ENCODE data around the gene ADGRF5. TPM values are rescaled to one million over a fixed set of nuclear protein-coding genes. Genes with fewer than 3 reads are reported as not detected.

ADGRF5 gene
- total RNA-seq, 8 experiments from 2014 or later, result 0.38 to 3.0 TPM; not detected in 6

- Histone ChIP-seq H3K4me3 (no peak overlapping the region), H3K4me1 (replicated peaks in 1 of 2) (no peaks in the 10 kb centered on the region), H3K27ac (no peak overlapping the region)
- peak in 2 of 8 experiments; percentile 62 to 63 for ATAC-seq (replicated peaks in 6 of 8)
- in situ Hi-C loops (cut with MboI; ENCODE audit: low pct_unique_long_range_greater_than_20kb in 2 of 9, low sequenced_read_pairs in 9 of 9, unreplicated experiment in 9 of 9), result no loop called here
Observed at GRCh38 chr6:46896871-46897270, 24.9 kb downstream of the ADGRF5 start.

GRCh38 chr6:46895930-46896329 lies 25.8 kb downstream of the ADGRF5 start:
- no peak for ATAC-seq (replicated peaks in 6 of 8)

GRCh38 chr6:46894433-46894832 lies 27.3 kb downstream of the ADGRF5 start:
- H3K4me3 ChIP-seq, result no peak overlapping the region
- no peak for ATAC-seq (replicated peaks in 6 of 8)
- H3K4me1 ChIP-seq (replicated peaks in 1 of 2), result no peaks in the 10 kb centered on the region
- H3K27ac ChIP-seq, result no peak overlapping the region
- in situ Hi-C loops (cut with MboI; ENCODE audit: low pct_unique_long_range_greater_than_20kb in 2 of 9, low sequenced_read_pairs in 9 of 9, unreplicated experiment in 9 of 9), result no loop called here

More at GRCh38 chr6:46895930-46896329, 25.8 kb downstream of the ADGRF5 start:
- Histone ChIP-seq H3K4me1 (replicated peaks in 1 of 2) (no peaks in the 10 kb centered on the region), H3K4me3 (no peak overlapping the region), H3K27ac (no peak overlapping the region)
- 19 to 100% (median 82%) methylated on average over 1 to 6 of the region's 7 CpGs; no CpG with 5 or more reads in 1 of the 10 experiments for WGBS, 10 experiments
- in situ Hi-C loops (cut with MboI; ENCODE audit: low pct_unique_long_range_greater_than_20kb in 2 of 9, low sequenced_read_pairs in 9 of 9, unreplicated experiment in 9 of 9), result no loop called here

GRCh38 chr6:46893648-46894047 lies 28.1 kb downstream of the ADGRF5 start:
- ATAC-seq (replicated peaks in 6 of 8), result no peak
- no peaks in the 10 kb centered on the region for H3K4me1 ChIP-seq (replicated peaks in 1 of 2)
- no peak overlapping the region for H3K27ac ChIP-seq
- WGBS, 10 experiments, result 0 to 100% (median 20%) methylated on average over 1 of the region's 1 CpG; no CpG with 5 or more reads in 5 of the 10 experiments
- no peak overlapping the region for H3K4me3 ChIP-seq
- in situ Hi-C loops (cut with MboI; ENCODE audit: low pct_unique_long_range_greater_than_20kb in 2 of 9, low sequenced_read_pairs in 9 of 9, unreplicated experiment in 9 of 9), result no loop called here

GRCh38 chr6:46891252-46891795 lies 30.4 kb downstream of the ADGRF5 start:
- Histone ChIP-seq H3K4me3 (no peak overlapping the region), H3K4me1 (replicated peaks in 1 of 2) (no peaks in the 10 kb centered on the region), H3K27ac (no peak overlapping the region)
- in situ Hi-C loops (cut with MboI; ENCODE audit: low pct_unique_long_range_greater_than_20kb in 2 of 9, low sequenced_read_pairs in 9 of 9, unreplicated experiment in 9 of 9), result no loop called here
- 0 to 94% (median 53%) methylated on average over 1 to 4 of the region's 4 CpGs for WGBS, 10 experiments
- ATAC-seq (replicated peaks in 6 of 8), result peak in 1 of 8 experiments; percentile 65

- Histone ChIP-seq H3K27ac (no peak overlapping the region), H3K4me3 (no peak overlapping the region), H3K4me1 (replicated peaks in 1 of 2) (no peaks in the 10 kb centered on the region)
- in situ Hi-C loops (cut with MboI; ENCODE audit: low pct_unique_long_range_greater_than_20kb in 2 of 9, low sequenced_read_pairs in 9 of 9, unreplicated experiment in 9 of 9), result no loop called here
- peak in 3 of 8 experiments; percentile 70 to 95 (median 77) for ATAC-seq (replicated peaks in 6 of 8)
- WGBS, 10 experiments, result 0 to 93% (median 83%) methylated on average over 1 to 4 of the region's 4 CpGs
Observed at GRCh38 chr6:46888578-46888977, 33.2 kb downstream of the ADGRF5 start.

- WGBS, 10 experiments, result 0 to 100% (median 44%) methylated on average over 1 to 3 of the region's 3 CpGs
- H3K27ac ChIP-seq, result no peak overlapping the region
Observed at GRCh38 chr6:46888031-46888430, 33.7 kb downstream of the ADGRF5 start.

GRCh38 chr6:46882645-46883044 lies 39.1 kb downstream of the ADGRF5 start:
- no peaks in the 10 kb centered on the region for H3K4me1 ChIP-seq (replicated peaks in 1 of 2)
- H3K4me3 ChIP-seq, result no peak overlapping the region
- WGBS, 10 experiments, result 0 to 92% (median 0%) methylated on average over 1 to 2 of the region's 2 CpGs; no CpG with 5 or more reads in 3 of the 10 experiments
- in situ Hi-C loops (cut with MboI; ENCODE audit: low pct_unique_long_range_greater_than_20kb in 2 of 9, low sequenced_read_pairs in 9 of 9, unreplicated experiment in 9 of 9), result no loop called here
- H3K27ac ChIP-seq, result no peak overlapping the region
- ATAC-seq (replicated peaks in 6 of 8), result no peak

More at GRCh38 chr6:46888031-46888430, 33.7 kb downstream of the ADGRF5 start:
- Histone ChIP-seq H3K4me1 (replicated peaks in 1 of 2) (no peaks in the 10 kb centered on the region), H3K4me3 (no peak overlapping the region)
- peak in 2 of 8 experiments; percentile 20 to 61 for ATAC-seq (replicated peaks in 6 of 8)
- in situ Hi-C loops (cut with MboI; ENCODE audit: low pct_unique_long_range_greater_than_20kb in 2 of 9, low sequenced_read_pairs in 9 of 9, unreplicated experiment in 9 of 9), result no loop called here

GRCh38 chr6:46879003-46879402 lies 42.7 kb downstream of the ADGRF5 start:
- WGBS, 10 experiments, result 42 to 100% (median 70%) methylated on average over 3 to 5 of the region's 5 CpGs; no CpG with 5 or more reads in 1 of the 10 experiments
- ATAC-seq (replicated peaks in 6 of 8), result no peak
- Histone ChIP-seq H3K27ac (no peak overlapping the region), H3K4me3 (no peak overlapping the region), H3K4me1 (replicated peaks in 1 of 2) (no peaks in the 10 kb centered on the region)
- in situ Hi-C loops (cut with MboI; ENCODE audit: low pct_unique_long_range_greater_than_20kb in 2 of 9, low sequenced_read_pairs in 9 of 9, unreplicated experiment in 9 of 9), result no loop called here

- in situ Hi-C loops (cut with MboI; ENCODE audit: low pct_unique_long_range_greater_than_20kb in 2 of 9, low sequenced_read_pairs in 9 of 9, unreplicated experiment in 9 of 9), result no loop called here
- ATAC-seq (replicated peaks in 6 of 8), result no peak
- no peak overlapping the region for H3K27ac ChIP-seq
- no peaks in the 10 kb centered on the region for H3K4me1 ChIP-seq (replicated peaks in 1 of 2)
- 0 to 100% (median 56%) methylated on average over 1 to 4 of the region's 4 CpGs; no CpG with 5 or more reads in 4 of the 10 experiments for WGBS, 10 experiments
- no peak overlapping the region for H3K4me3 ChIP-seq
Observed at GRCh38 chr6:46876126-46876525, 45.6 kb downstream of the ADGRF5 start.

GRCh38 chr6:46867411-46867810 lies 54.3 kb downstream of the ADGRF5 start:
- in situ Hi-C loops (cut with MboI; ENCODE audit: low pct_unique_long_range_greater_than_20kb in 2 of 9, low sequenced_read_pairs in 9 of 9, unreplicated experiment in 9 of 9), result no loop called here
- Histone ChIP-seq H3K4me1 (replicated peaks in 1 of 2) (no peaks in the 10 kb centered on the region), H3K4me3 (no peak overlapping the region), H3K27ac (no peak overlapping the region)
- no peak for ATAC-seq (replicated peaks in 6 of 8)
- 0 to 80% (median 65%) methylated on average over 1 to 5 of the region's 5 CpGs; no CpG with 5 or more reads in 2 of the 10 experiments for WGBS, 10 experiments

- in situ Hi-C loops (cut with MboI; ENCODE audit: low pct_unique_long_range_greater_than_20kb in 2 of 9, low sequenced_read_pairs in 9 of 9, unreplicated experiment in 9 of 9), result no loop called here
- Histone ChIP-seq H3K4me3 (no peak overlapping the region), H3K27ac (no peak overlapping the region), H3K4me1 (replicated peaks in 1 of 2) (no peaks in the 10 kb centered on the region)
- no peak for ATAC-seq (replicated peaks in 6 of 8)
- WGBS, 10 experiments, result 14 to 100% (median 73%) methylated on average over 1 to 2 of the region's 2 CpGs
Observed at GRCh38 chr6:46865221-46865620, 56.5 kb downstream of the ADGRF5 start.

- no peak for ATAC-seq (replicated peaks in 6 of 8)
- in situ Hi-C loops (cut with MboI; ENCODE audit: low pct_unique_long_range_greater_than_20kb in 2 of 9, low sequenced_read_pairs in 9 of 9, unreplicated experiment in 9 of 9), result no loop called here
- Histone ChIP-seq H3K4me1 (replicated peaks in 1 of 2) (no peaks in the 10 kb centered on the region), H3K4me3 (no peak overlapping the region), H3K27ac (no peak overlapping the region)
- 10 to 94% (median 61%) methylated on average over 1 to 3 of the region's 3 CpGs; no CpG with 5 or more reads in 1 of the 10 experiments for WGBS, 10 experiments
Observed at GRCh38 chr6:46863791-46864190, 57.9 kb downstream of the ADGRF5 start.

GRCh38 chr6:46862381-46862780 lies 59.4 kb downstream of the ADGRF5 start:
- Histone ChIP-seq H3K4me3 (no peak overlapping the region), H3K4me1 (replicated peaks in 1 of 2) (no peaks in the 10 kb centered on the region), H3K27ac (no peak overlapping the region)
- in situ Hi-C loops (cut with MboI; ENCODE audit: low pct_unique_long_range_greater_than_20kb in 2 of 9, low sequenced_read_pairs in 9 of 9, unreplicated experiment in 9 of 9), result no loop called here
- ATAC-seq (replicated peaks in 6 of 8), result no peak
- 14 to 85% (median 57%) methylated on average over 1 to 2 of the region's 2 CpGs for WGBS, 10 experiments
